HCT116 (cell line): ENCODE results near the gene ADGRB3.

Source experiments
- ATF3 ChIP-seq: IDR thresholded peaks from 2 replicates; pipeline ENCODE4 v1.6.1; 2012
- CTCF ChIP-seq, 3 experiments: fragments of 200-600 bp in 1 of 3; sonication (generic) in 1 of 3; IDR thresholded peaks in 2 of 3; conservative IDR thresholded peaks in 1 of 3; 2 replicates each; pipeline ENCODE4 v1.5.1; 2012 to 2017; ENCODE audit warnings: low read depth in 2 of 3, low read length in 2 of 3, antibody characterized with exemption in 1 of 3, borderline replicate concordance in 1 of 3, control low read depth in 1 of 3, mild to moderate bottlenecking in 1 of 3, mixed read lengths in 1 of 3, mixed run types in 1 of 3, moderate library complexity in 1 of 3; ENCODE audit not compliant: insufficient read depth in 1 of 3
- EZH2 ChIP-seq: fragments of 200-600 bp; sonication (generic); IDR thresholded peaks from 2 replicates; pipeline ENCODE4 v1.6.1; 2017; ENCODE audit warnings: antibody characterized with exemption, mixed run types
- FOSL1 ChIP-seq: IDR thresholded peaks from 2 replicates; pipeline ENCODE4 v1.6.1; 2012; ENCODE audit warnings: low read depth
- POLR2A ChIP-seq: IDR thresholded peaks from 2 replicates; pipeline ENCODE4 v1.7.0; 2011; ENCODE audit warnings: borderline replicate concordance; ENCODE audit not compliant: insufficient read depth, insufficient read length; ENCODE audit errors: extremely low read depth
- POLR2AphosphoS5 ChIP-seq: IDR thresholded peaks from 2 replicates; pipeline ENCODE4 v1.6.1; 2011; ENCODE audit warnings: mild to moderate bottlenecking, low read depth, low read length, moderate library complexity
- SIN3A ChIP-seq: IDR thresholded peaks from 2 replicates; pipeline ENCODE4 v1.6.1; 2012; ENCODE audit warnings: low read depth
- SRF ChIP-seq: IDR thresholded peaks from 2 replicates; pipeline ENCODE4 v1.6.1; 2012; ENCODE audit warnings: low read depth
- ZBTB33 ChIP-seq: IDR thresholded peaks from 2 replicates; pipeline ENCODE4 v1.6.1; 2011; ENCODE audit warnings: mild to moderate bottlenecking, low read length, moderate library complexity; ENCODE audit not compliant: insufficient replicate concordance; ENCODE audit errors: extremely low read depth
- TF ChIP-seq, protein P1 (sequence below): IDR thresholded peaks from 2 replicates; pipeline ENCODE4 v1.6.1; 2012

DNA sequence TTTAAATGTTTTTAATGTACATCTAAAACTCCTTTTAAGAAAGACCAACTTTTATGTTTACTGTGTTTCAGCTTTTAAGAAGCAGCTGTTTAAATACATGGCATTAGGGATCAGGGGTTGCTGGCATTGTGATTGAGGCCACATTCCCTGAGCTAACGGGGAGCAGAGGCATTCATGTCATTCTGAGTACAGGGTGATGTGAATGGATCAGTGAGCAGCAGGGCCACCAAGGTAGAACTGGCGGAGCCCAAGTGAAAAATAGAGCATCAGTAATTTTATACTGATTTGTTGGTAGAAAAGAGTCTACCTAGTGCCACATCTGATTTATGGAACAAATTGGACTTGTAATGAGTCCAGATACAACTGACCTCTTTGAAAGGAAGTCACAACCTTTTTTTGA is 467.3 kb downstream of the ADGRB3 start:
- no peak for TF ChIP-seq ATF3
- TF ChIP-seq FOSL1 = no peak
- TF ChIP-seq, protein P1, sequence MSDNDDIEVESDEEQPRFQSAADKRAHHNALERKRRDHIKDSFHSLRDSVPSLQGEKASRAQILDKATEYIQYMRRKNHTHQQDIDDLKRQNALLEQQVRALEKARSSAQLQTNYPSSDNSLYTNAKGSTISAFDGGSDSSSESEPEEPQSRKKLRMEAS = no peak
- TF ChIP-seq POLR2A = no peak
- TF ChIP-seq CTCF (IDR thresholded peaks at IDR 0.05 in 2 of 3, conservative IDR thresholded peaks at IDR 0.05 in 1 of 3; ENCODE audit: borderline replicate concordance in 1 of 3, insufficient read depth in 1 of 3, low read depth in 2 of 3, low read length in 2 of 3) = no peak
- TF ChIP-seq SRF = no peak
- no peak for TF ChIP-seq ZBTB33
- TF ChIP-seq EZH2 = no peak
- no peak for TF ChIP-seq SIN3A
- no peak for TF ChIP-seq POLR2AphosphoS5
